ENCODE measurements around the gene SLIT1.
A peak's percentile ranks its signal among the peaks of the same experiment; 100 is the strongest.

The SLIT1 gene

GRCh38 chr10:97185326-97186058, at the start of gene SLIT1:
Gene SLIT1 (minus strand): TSS chr10:97185959. CDS start chr10:97185674, 285 bp downstream.
- DNase-seq = peak in 1 of 2 experiments; percentile 47

- DNase-seq = no peak
Measured at GRCh38 chr10:97235353-97235752, 49.6 kb upstream of the SLIT1 start.

- DNase-seq = peak in 1 of 2 experiments; percentile 32
Measured at GRCh38 chr10:97234400-97234799, 48.6 kb upstream of the SLIT1 start.

- DNase-seq = no peak
Measured at GRCh38 chr10:97230146-97230545, 44.4 kb upstream of the SLIT1 start.

GRCh38 chr10:97229322-97230015, 43.7 kb upstream of the SLIT1 start:
- no peak for DNase-seq

GRCh38 chr10:97228775-97229157, 43.0 kb upstream of the SLIT1 start:
- no peak for DNase-seq

- no peak for DNase-seq
Measured at GRCh38 chr10:97228130-97228774, 42.5 kb upstream of the SLIT1 start.

GRCh38 chr10:97226398-97226797, 40.6 kb upstream of the SLIT1 start:
- DNase-seq = no peak

- no peak for DNase-seq
Measured at GRCh38 chr10:97224483-97225435, 39.0 kb upstream of the SLIT1 start.

- DNase-seq = peak; percentile 1 to 29
Measured at GRCh38 chr10:97222326-97222961, 36.7 kb upstream of the SLIT1 start.

GRCh38 chr10:97220355-97220754, 34.6 kb upstream of the SLIT1 start:
- DNase-seq = no peak

- no peak for DNase-seq
Measured at GRCh38 chr10:97217299-97217698, 31.5 kb upstream of the SLIT1 start.

- no peak for DNase-seq
Measured at GRCh38 chr10:97215619-97216260, 30.0 kb upstream of the SLIT1 start.

GRCh38 chr10:97213431-97213830, 27.7 kb upstream of the SLIT1 start:
- no peak for DNase-seq

GRCh38 chr10:97211229-97211628, 25.5 kb upstream of the SLIT1 start:
- no peak for DNase-seq

GRCh38 chr10:97210543-97210960, 24.8 kb upstream of the SLIT1 start:
- DNase-seq = peak; percentile 8 to 56

- no peak for DNase-seq
Measured at GRCh38 chr10:97207756-97208346, 22.1 kb upstream of the SLIT1 start.

- no peak for DNase-seq
Measured at GRCh38 chr10:97207131-97207530, 21.4 kb upstream of the SLIT1 start.

GRCh38 chr10:97204826-97205679, 19.3 kb upstream of the SLIT1 start:
- no peak for DNase-seq

GRCh38 chr10:97203220-97203619, 17.5 kb upstream of the SLIT1 start:
- DNase-seq = no peak

Measured in NCI-H524 (cell line).